ENCODE results near the gene ZNF610.
"Not testable (repeated sequence)": the region's sequence is repeated elsewhere in the genome, so short reads cannot be mapped to it uniquely, and the experiment has no call there.

Gene ZNF610

GRCh38 chr19:52336117-52336790 lies at the start of gene ZNF610:
Gene ZNF610 (plus strand): TSS chr19:52336243. CDS start chr19:52349173, 12,930 bp downstream.
- in situ Hi-C loops (cut with HindIII; ENCODE audit: low sequenced_read_pairs): no loop called here

- in situ Hi-C loops (cut with HindIII; ENCODE audit: low sequenced_read_pairs): no loop called here
Observed at GRCh38 chr19:52286256-52286655, 49.8 kb upstream of the ZNF610 start.

GRCh38 chr19:52291781-52292180 lies 44.3 kb upstream of the ZNF610 start:
- in situ Hi-C loops (cut with HindIII; ENCODE audit: low sequenced_read_pairs): no loop called here

- in situ Hi-C loops (cut with HindIII; ENCODE audit: low sequenced_read_pairs): not testable (repeated sequence)
Observed at GRCh38 chr19:52292946-52293345, 43.1 kb upstream of the ZNF610 start.

GRCh38 chr19:52296400-52296772 lies 39.7 kb upstream of the ZNF610 start:
- in situ Hi-C loops (cut with HindIII; ENCODE audit: low sequenced_read_pairs): no loop called here

- in situ Hi-C loops (cut with HindIII; ENCODE audit: low sequenced_read_pairs): no loop called here
Observed at GRCh38 chr19:52296773-52297600, 39.1 kb upstream of the ZNF610 start, which contains the start of gene ZNF480. Gene ZNF480 (plus strand): TSS chr19:52297169. CDS start chr19:52300413, 3,244 bp downstream.

GRCh38 chr19:52297601-52298364 lies 38.3 kb upstream of the ZNF610 start:
- in situ Hi-C loops (cut with HindIII; ENCODE audit: low sequenced_read_pairs): no loop called here

GRCh38 chr19:52307275-52307674 lies 28.8 kb upstream of the ZNF610 start:
- in situ Hi-C loops (cut with HindIII; ENCODE audit: low sequenced_read_pairs): no loop called here

GRCh38 chr19:52322429-52322828 lies 13.6 kb upstream of the ZNF610 start:
- in situ Hi-C loops (cut with HindIII; ENCODE audit: low sequenced_read_pairs): no loop called here

GRCh38 chr19:52331757-52332156 lies 4.3 kb upstream of the ZNF610 start:
- in situ Hi-C loops (cut with HindIII; ENCODE audit: low sequenced_read_pairs): no loop called here

GRCh38 chr19:52335768-52336116 lies 301 bp upstream of the ZNF610 start:
- in situ Hi-C loops (cut with HindIII; ENCODE audit: low sequenced_read_pairs): no loop called here

GRCh38 chr19:52336791-52337381 lies 843 bp downstream of the ZNF610 start:
- in situ Hi-C loops (cut with HindIII; ENCODE audit: low sequenced_read_pairs): no loop called here

- in situ Hi-C loops (cut with HindIII; ENCODE audit: low sequenced_read_pairs): not testable (repeated sequence)
Observed at GRCh38 chr19:52339022-52339421, 3.0 kb downstream of the ZNF610 start.

GRCh38 chr19:52343548-52343947 lies 7.5 kb downstream of the ZNF610 start:
- in situ Hi-C loops (cut with HindIII; ENCODE audit: low sequenced_read_pairs): no loop called here

GRCh38 chr19:52345162-52345561 lies 9.1 kb downstream of the ZNF610 start:
- in situ Hi-C loops (cut with HindIII; ENCODE audit: low sequenced_read_pairs): no loop called here

GRCh38 chr19:52351512-52351911 lies 15.5 kb downstream of the ZNF610 start:
- in situ Hi-C loops (cut with HindIII; ENCODE audit: low sequenced_read_pairs): no loop called here

GRCh38 chr19:52366414-52366824 lies 30.4 kb downstream of the ZNF610 start:
- in situ Hi-C loops (cut with HindIII; ENCODE audit: low sequenced_read_pairs): no loop called here

GRCh38 chr19:52369559-52370340 lies 33.7 kb downstream of the ZNF610 start, which contains the start of gene ZNF880:
Gene ZNF880 (plus strand): TSS chr19:52369923. CDS start chr19:52369966, 43 bp downstream.
- in situ Hi-C loops (cut with HindIII; ENCODE audit: low sequenced_read_pairs): no loop called here

- in situ Hi-C loops (cut with HindIII; ENCODE audit: low sequenced_read_pairs): no loop called here
Observed at GRCh38 chr19:52370341-52370710, 34.3 kb downstream of the ZNF610 start.

GRCh38 chr19:52391135-52391534 lies 55.1 kb downstream of the ZNF610 start:
- in situ Hi-C loops (cut with HindIII; ENCODE audit: low sequenced_read_pairs): no loop called here
